ENCODE data around the gene SKIC8.

GRCh38 chr15:78345396-78346125 lies 46.2 kb upstream of the SKIC8 start:
- TF ChIP-seq POLR2AphosphoS5 (IDR thresholded peaks at IDR 0.05; ENCODE audit: low read depth, low read length) = no peak
- TF ChIP-seq SIN3A (IDR thresholded peaks at IDR 0.05; ENCODE audit: borderline replicate concordance, insufficient read depth, low read length) = no peak
- TF ChIP-seq REST (IDR thresholded peaks at IDR 0.05; ENCODE audit: insufficient read depth in 1 of 2, low read depth in 2 of 2, low read length in 2 of 2) = no peak
- TF ChIP-seq TAF1 (IDR thresholded peaks at IDR 0.05; ENCODE audit: borderline replicate concordance, insufficient read depth, low read length) = no peak

Data from PFSK-1 (cell line).